Colonic mucosa (tissue), 4 donors: Measurements from ENCODE around the gene GAB2. TPM values are rescaled to one million over a fixed set of nuclear protein-coding genes. Genes with fewer than 3 reads are reported as not detected.

Experiments
- DNase-seq: peaks from one replicate; pipeline ENCODE4 v3.0.0-alpha.2; 2020
- H3K27ac ChIP-seq: fragments of 200-600 bp; one replicate; pipeline ENCODE4 v1.8.0; 2021
- H3K27me3 ChIP-seq: fragments of 200-600 bp; one replicate; pipeline ENCODE4 v1.8.0; 2021
- H3K36me3 ChIP-seq: fragments of 200-600 bp; one replicate; pipeline ENCODE4 v1.8.0; 2021
- H3K4me1 ChIP-seq: fragments of 200-600 bp; one replicate; pipeline ENCODE4 v1.8.0; 2021; ENCODE audit warnings: mild to moderate bottlenecking
- H3K4me3 ChIP-seq: fragments of 200-600 bp; one replicate; pipeline ENCODE4 v1.8.0; 2021
- H3K9ac ChIP-seq, 2 donors: one replicate each; pipeline ENCODE4 v1.7.0; 2013; ENCODE audit warnings: control low read depth in 2 of 2, low read depth in 2 of 2, low read length in 2 of 2
- H3K9me3 ChIP-seq: fragments of 200-600 bp; one replicate; pipeline ENCODE4 v1.8.0; 2021
- intact Hi-C: fragments of 100-400 bp; cut with DNase I; formaldehyde crosslinking; loops from one replicate; pipeline ENCODE4 v1.14.1; 2022
- total RNA-seq, 2 donors: library from RNA; stranded (reverse); fragmentation: NEBNext Ultra II Directional in 1 of 2; extraction: Animal tissue kit (Norgen Biotek cat#: 25700) in 1 of 2; gene quantifications; one replicate each; pipeline ENCODE4 v1.2.1, GENCODE V29; 2021
- TF ChIP-seq, protein P1 (sequence below): fragments of 200-600 bp; IDR thresholded peaks from one replicate; pipeline ENCODE4 v1.8.0; 2022; ENCODE audit warnings: antibody characterized with exemption, mild to moderate bottlenecking
- donor health status: healthy.
- donor health status: DM: no; HTN: no; CAD: no.
- donor health status: DM: no; HTN: no; CAD: no.

The GAB2 gene
- total RNA-seq, 2 donors from 2014 or later = 20.0 to 21.1 TPM

GRCh38 chr11:78312712-78313111, 104.9 kb downstream of the GAB2 start:
- Histone ChIP-seq H3K9ac (no peak overlapping the region), H3K4me3 (no peak overlapping the region), H3K27ac (no peak overlapping the region), H3K27me3 (no peaks in the 10 kb centered on the region), H3K4me1 (no peaks in the 10 kb centered on the region), H3K9me3 (no peaks in the 10 kb centered on the region), H3K36me3 (no peaks in the 10 kb centered on the region)
- no peak for DNase-seq
- intact Hi-C loops = no loop called here
- TF ChIP-seq, protein P1, sequence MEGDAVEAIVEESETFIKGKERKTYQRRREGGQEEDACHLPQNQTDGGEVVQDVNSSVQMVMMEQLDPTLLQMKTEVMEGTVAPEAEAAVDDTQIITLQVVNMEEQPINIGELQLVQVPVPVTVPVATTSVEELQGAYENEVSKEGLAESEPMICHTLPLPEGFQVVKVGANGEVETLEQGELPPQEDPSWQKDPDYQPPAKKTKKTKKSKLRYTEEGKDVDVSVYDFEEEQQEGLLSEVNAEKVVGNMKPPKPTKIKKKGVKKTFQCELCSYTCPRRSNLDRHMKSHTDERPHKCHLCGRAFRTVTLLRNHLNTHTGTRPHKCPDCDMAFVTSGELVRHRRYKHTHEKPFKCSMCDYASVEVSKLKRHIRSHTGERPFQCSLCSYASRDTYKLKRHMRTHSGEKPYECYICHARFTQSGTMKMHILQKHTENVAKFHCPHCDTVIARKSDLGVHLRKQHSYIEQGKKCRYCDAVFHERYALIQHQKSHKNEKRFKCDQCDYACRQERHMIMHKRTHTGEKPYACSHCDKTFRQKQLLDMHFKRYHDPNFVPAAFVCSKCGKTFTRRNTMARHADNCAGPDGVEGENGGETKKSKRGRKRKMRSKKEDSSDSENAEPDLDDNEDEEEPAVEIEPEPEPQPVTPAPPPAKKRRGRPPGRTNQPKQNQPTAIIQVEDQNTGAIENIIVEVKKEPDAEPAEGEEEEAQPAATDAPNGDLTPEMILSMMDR = no peak

GRCh38 chr11:78311702-78312371, 105.8 kb downstream of the GAB2 start:
- Histone ChIP-seq H3K9me3 (no peaks in the 10 kb centered on the region), H3K36me3 (no peaks in the 10 kb centered on the region), H3K4me3 (no peak overlapping the region), H3K27me3 (no peaks in the 10 kb centered on the region), H3K9ac (no peak overlapping the region), H3K4me1 (no peaks in the 10 kb centered on the region), H3K27ac (no peak overlapping the region)
- TF ChIP-seq, protein P1 = no peak
- DNase-seq = no peak
- intact Hi-C loops = no loop called here

GRCh38 chr11:78310500-78310909, 107.1 kb downstream of the GAB2 start:
- H3K9me3 ChIP-seq = no peaks in the 10 kb centered on the region
- no peaks in the 10 kb centered on the region for H3K4me1 ChIP-seq
- intact Hi-C loops = no loop called here
- peak; percentile 64 for DNase-seq
- no peaks in the 10 kb centered on the region for H3K36me3 ChIP-seq
- H3K9ac ChIP-seq = no peak overlapping the region
- TF ChIP-seq, protein P1 = no peak
- H3K4me3 ChIP-seq = no peak overlapping the region
- no peaks in the 10 kb centered on the region for H3K27me3 ChIP-seq
- no peak overlapping the region for H3K27ac ChIP-seq

DNA sequence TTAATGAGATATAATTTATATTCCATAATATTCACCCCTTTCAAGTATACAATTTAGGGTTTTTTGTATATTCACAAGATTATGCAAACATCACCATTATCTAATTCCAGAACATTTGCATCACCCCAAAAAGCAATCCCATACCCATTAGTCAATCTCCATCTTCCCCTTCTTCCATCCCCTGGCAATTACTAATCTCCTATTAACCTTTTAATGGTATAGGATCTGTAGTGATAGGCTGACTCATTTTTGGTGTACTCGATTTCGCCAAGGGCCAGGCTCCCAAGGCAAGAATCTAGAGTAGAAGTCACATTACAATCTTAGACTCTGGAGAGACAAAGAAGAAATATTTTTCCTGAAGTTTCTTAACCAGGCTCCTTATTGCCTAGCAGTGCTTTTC, 113.4 kb downstream of the GAB2 start:
- no peaks in the 10 kb centered on the region for H3K36me3 ChIP-seq
- H3K9me3 ChIP-seq = no peaks in the 10 kb centered on the region
- no peak overlapping the region for H3K4me3 ChIP-seq
- H3K4me1 ChIP-seq = no peaks in the 10 kb centered on the region
- no peak overlapping the region for H3K27ac ChIP-seq
- no peak overlapping the region for H3K9ac ChIP-seq
- TF ChIP-seq, protein P1 = no peak
- intact Hi-C loops = no loop called here
- no peaks in the 10 kb centered on the region for H3K27me3 ChIP-seq
- DNase-seq = no peak

- Histone ChIP-seq H3K9ac (no peak overlapping the region), H3K36me3 (no peaks in the 10 kb centered on the region), H3K27me3 (no peaks in the 10 kb centered on the region), H3K27ac (no peak overlapping the region), H3K9me3 (no peaks in the 10 kb centered on the region), H3K4me1 (no peaks in the 10 kb centered on the region), H3K4me3 (no peak overlapping the region)
- TF ChIP-seq, protein P1 = no peak
- intact Hi-C loops = no loop called here
- no peak for DNase-seq
These were observed 117.3 kb downstream of the GAB2 start for GRCh38 chr11:78300108-78300839.
